Left renal cortex interstitium (tissue), 4 donors: Measurements from ENCODE around the gene ALDH1A3. TPM values are rescaled to one million over a fixed set of nuclear protein-coding genes. Genes with fewer than 3 reads are reported as not detected.

ENCODE experiments used
- DNase-seq, 4 donors: peaks; one replicate each; pipeline ENCODE4 v3.0.0-alpha.2; 2013; ENCODE audit warnings: low read depth in 4 of 4, low spot score in 2 of 4, missing footprints in 1 of 4
- polyA plus RNA-seq, 4 donors: library from polyadenylated mRNA; unstranded; fragments of 120-200 nt; gene quantifications; one replicate each; pipeline ENCODE4 v1.2.1, GENCODE V29; 2013; ENCODE audit not compliant: insufficient read length in 4 of 4

The ALDH1A3 gene
- polyA plus RNA-seq, 4 donors = 3.0 to 6.6 (median 5.3) TPM

GRCh38 chr15:100880897-100881242 lies 1.2 kb downstream of the ALDH1A3 start:
- no peak for DNase-seq

DNA sequence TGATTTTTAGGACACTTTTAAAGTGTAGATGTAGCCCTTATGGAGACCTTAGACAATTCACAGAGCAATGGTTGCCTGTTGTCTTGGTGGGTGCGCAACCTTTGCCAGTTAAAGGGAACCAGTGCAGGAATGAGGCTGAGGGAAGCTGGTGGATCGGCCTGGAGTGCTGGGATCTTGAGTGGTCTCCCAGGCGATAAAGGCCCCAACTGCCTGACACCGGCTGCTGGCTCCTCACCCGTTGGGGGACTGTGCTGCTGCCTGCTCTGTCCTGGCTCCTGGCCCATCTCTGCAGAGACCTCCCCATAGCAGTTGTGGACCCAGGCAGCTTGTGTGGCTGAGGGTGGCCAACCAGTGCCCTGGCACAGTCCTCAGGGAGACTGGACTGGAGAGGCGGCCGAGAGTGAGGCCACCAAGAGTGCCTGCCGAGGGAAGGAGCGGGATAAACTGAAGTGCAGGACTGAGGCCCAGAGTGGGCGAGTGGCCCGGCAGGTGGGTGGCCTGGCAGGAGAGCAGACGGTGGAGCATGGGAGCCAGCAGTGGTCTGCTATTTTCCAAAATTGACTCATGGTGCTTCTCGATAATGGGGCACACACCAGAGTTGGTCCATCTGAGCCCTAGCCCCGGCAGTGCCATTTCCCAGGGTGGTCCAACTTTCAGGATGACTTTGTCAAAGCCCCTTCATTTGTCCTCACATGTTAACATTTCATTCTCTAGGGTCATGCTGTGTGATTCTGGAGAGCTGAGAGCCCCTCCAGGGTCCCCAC lies 2.1 kb downstream of the ALDH1A3 start:
- DNase-seq = no peak

DNA sequence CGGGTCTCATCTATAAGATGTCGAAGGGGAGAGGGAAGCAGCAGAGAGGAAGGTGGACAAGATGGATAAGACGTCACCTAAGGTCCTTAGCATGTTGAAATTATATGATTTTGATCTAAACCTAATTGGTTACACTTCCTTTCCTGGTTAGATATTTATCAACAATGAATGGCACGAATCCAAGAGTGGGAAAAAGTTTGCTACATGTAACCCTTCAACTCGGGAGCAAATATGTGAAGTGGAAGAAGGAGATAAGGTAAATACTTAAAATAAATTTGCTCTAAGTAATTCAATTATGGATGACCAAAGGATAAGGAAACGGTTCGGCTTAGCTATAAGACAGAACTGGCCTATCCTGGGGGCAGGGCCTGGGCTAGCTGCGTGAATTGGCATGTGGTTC lies 5.5 kb downstream of the ALDH1A3 start:
- no peak for DNase-seq

- DNase-seq = no peak
Measured at GRCh38 chr15:100885811-100886210, 6.2 kb downstream of the ALDH1A3 start.

- no peak for DNase-seq
Measured at GRCh38 chr15:100887211-100887913, 7.7 kb downstream of the ALDH1A3 start.

DNA sequence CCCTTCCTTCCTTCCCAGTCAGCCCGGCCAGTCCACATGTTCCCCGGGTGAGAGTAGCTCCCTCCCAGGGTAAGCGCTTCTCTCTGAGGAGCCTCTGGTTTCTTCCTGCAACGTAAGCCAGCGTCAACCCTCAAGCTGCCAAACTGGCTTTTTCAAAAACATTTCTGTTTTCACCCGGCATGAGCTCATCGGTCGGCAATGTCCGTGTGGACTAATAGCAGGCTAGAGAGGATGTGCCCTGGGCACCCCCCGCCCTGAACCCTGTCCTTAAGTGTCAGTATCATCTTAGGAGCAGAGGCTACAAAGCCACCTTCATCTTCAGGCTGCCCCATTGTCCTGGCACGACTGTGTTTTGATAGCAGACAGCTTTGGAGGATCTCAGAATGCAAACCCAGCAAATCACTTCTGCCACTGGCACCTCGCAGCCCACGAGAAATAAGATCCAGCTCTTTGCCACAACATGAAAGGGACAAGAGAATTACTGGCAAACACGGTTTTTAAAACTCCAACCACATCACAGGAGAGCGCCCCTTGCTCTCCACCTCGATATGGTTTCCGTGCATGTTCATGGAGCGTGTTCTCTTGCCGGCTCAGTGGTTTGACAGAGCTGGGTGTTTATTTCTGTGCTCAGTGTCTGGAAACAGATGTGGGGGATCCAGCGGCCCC lies 9.9 kb downstream of the ALDH1A3 start:
- no peak for DNase-seq

DNA sequence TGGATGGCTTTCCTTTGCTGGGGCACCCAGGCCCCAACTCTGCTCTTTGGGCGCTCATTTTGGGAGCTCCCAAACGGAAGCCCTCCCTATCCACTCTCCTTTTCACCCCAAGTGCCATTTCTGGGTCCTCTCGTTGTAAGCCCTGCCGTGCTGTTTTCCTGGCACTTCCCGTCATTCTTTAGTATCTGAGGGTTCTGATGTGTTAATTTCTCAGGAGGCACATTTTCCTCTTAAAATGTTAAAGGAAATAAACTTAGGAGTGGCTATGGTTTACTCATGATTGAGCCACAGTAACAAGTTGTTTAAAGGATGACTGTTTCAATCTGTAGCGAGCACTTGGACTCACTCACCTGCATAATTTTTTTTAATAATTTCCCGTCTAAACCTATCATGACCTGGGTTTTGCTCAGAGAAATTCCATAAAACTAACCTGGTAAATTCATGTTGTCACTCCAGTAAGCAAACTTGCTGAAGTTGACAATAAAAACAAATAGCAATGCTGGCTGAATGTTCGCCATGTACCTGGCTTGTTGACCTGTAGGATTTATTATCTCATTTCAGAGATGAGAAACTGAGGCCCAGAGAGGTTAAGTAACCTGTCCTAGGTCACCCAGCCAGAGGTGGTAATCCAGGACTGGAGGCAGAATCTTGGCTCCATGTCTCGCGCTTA lies 10.6 kb downstream of the ALDH1A3 start:
- DNase-seq = no peak

- DNase-seq = no peak
Measured at GRCh38 chr15:100890850-100891249, 11.2 kb downstream of the ALDH1A3 start.

GRCh38 chr15:100891307-100892012 lies 11.8 kb downstream of the ALDH1A3 start:
- no peak for DNase-seq

DNA sequence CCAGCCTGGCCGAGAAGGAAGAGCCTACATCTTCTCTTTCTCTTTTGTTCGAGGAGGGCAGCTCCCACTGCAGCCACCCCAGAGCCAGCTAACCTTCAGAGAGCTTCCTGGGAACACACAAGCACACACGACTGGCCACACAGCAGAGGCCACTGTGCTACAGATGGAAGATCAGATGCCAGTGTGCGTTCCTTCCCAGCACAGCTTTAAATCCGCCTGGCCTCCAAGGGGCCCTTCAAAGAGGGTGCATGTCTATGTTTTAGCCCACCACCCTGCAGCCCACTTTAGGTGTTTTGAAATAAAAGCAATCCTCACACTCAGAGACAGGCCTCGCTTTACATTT lies 12.4 kb downstream of the ALDH1A3 start:
- no peak for DNase-seq

GRCh38 chr15:100893261-100893963 lies 13.8 kb downstream of the ALDH1A3 start:
- DNase-seq = no peak

- no peak for DNase-seq
Measured at GRCh38 chr15:100893964-100894295, 14.3 kb downstream of the ALDH1A3 start.

DNA sequence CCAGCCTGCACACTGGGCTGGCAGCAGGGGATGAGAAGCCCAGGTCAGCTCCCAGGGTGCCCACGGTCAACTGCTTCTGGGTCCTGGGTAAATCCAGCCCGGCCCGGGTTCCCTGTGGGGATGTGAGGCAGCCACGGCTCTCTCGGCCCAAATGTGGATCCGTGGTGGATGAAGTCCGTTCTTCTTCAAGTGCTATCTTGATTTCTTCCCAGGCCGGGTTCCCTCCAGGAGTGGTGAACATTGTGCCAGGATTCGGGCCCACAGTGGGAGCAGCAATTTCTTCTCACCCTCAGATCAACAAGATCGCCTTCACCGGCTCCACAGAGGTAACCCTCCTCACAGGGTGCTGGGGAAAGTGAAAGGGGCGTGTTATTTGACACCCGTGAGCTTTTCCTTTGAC lies 16.1 kb downstream of the ALDH1A3 start:
- no peak for DNase-seq

DNA sequence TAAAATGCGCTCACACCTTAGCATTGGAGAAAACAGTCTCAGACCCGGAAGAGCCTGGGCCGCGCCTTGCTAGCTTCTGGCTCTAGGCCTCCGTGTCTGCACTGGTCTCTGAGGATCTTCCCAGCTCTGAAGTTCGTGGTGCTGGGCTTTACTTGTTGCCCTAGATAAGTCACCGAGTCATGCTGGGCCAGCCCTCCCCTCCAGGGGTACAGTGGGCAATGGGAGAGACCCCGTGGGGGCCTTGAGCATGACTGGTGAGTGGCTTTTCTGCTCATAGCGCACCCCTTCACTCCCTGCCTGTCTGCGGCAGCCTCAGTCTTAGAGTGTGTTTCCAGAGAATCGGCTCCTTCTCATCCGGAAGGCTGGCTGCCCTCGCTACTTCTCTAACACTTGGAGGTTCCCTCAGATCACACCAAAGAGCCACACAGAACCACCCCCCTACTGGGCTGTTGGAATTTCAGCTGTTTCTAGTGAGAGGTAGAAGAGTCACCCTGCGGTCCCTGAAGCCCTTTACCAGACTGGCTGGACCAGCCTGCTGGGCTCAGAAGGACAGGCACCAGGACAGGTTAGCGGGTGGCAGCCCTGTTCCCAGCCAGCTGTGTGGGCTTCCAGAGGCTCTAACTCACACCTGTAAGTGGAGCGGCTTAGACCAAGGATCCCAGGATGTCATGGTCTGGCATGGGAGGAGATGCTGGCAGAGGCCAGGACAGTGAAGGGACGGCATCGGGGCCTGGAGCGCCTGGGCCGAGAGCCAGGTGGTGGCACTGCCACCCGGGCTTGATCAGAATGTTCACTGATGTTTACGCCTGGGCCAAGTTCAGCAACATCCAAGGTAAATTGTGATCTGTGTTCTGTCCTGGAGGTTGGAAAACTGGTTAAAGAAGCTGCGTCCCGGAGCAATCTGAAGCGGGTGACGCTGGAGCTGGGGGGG lies 17.9 kb downstream of the ALDH1A3 start:
- no peak for DNase-seq

DNA sequence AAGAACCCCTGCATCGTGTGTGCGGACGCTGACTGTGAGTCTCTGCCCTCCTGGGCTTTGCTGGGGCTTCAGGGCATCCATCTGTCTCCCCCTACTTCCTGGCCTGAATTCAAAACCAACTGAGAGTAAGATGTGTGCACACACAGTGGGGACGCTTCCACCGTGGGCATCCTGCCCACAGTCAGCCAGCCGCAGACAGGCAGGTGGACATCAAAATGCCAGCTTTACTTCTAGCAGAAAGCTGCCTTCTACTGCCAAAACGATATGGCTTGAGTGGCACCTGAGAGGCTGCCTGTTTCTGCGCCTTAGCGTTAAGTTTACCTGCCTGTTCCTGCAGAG lies 18.5 kb downstream of the ALDH1A3 start:
- no peak for DNase-seq

- no peak for DNase-seq
Measured at GRCh38 chr15:100898661-100899462, 19.2 kb downstream of the ALDH1A3 start.

DNA sequence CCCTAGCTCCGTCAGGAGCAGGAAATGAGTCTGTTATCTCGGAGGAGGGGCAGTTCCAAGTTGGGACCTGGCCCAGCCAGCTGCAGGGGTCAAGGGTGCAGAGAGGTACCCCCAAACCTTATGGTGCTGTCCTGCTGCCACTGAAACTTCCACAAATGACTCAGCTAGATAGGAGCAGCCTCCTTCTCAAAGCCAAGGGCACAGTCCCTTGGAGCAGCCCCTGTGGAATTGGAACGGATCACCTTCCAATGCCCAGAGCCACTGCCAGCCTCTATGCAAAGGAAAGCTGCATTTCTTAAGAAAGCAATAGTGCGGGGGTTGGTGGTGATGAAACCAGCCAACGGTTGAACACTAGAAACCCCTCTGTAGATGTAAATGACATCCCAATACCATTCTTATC lies 20.0 kb downstream of the ALDH1A3 start:
- DNase-seq = no peak

DNA sequence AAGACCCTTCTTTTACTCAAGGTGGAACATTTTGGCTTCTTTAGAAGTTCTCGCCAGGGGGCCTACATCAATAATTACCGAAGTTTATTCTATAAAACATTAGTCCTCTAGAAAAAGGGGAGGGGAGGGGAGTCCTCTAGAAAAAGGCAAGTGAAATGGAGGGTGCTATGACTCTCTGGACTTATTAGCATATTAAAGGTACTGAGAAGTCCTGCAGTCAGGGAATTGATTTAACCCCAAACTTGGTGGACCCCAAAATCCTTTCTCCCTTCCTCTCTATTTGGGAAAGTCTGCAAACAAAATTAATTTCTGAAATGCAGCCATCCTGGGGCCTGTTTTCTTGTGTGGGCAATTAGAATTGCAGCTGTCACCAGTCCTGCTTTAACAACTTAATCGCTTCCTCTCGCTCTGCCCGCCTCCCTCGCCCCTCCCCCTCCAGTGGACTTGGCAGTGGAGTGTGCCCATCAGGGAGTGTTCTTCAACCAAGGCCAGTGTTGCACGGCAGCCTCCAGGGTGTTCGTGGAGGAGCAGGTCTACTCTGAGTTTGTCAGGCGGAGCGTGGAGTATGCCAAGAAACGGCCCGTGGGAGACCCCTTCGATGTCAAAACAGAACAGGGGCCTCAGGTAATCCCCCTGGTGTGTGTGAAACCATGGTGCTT lies 20.6 kb downstream of the ALDH1A3 start:
- no peak for DNase-seq
